Karpas-422 (cell line): ENCODE results near the gene CANT1. TPM values are rescaled to one million over a fixed set of nuclear protein-coding genes. Genes with fewer than 3 reads are reported as not detected.

Experiments used
- DNase-seq: peaks from one replicate; pipeline ENCODE4 v3.0.0-alpha.2; 2015
- H2AFZ ChIP-seq: fragments of 200-600 bp; sonication (generic); 2 replicates; pipeline ENCODE4 v1.6.1; 2014; ENCODE audit warnings: antibody characterized with exemption, low read length, mixed read lengths
- H3K27ac ChIP-seq: fragments of 200-600 bp; sonication (generic); 2 replicates; pipeline ENCODE4 v1.5.1; 2014; ENCODE audit warnings: mild to moderate bottlenecking, low read length, moderate library complexity
- H3K27me3 ChIP-seq: fragments of 200-600 bp; sonication (generic); 2 replicates; pipeline ENCODE4 v1.6.1; 2014; ENCODE audit warnings: low read length, mixed read lengths
- H3K36me3 ChIP-seq: fragments of 200-600 bp; sonication (generic); 2 replicates; pipeline ENCODE4 v1.6.1; 2014; ENCODE audit warnings: low read length, mixed read lengths; ENCODE audit not compliant: insufficient read depth
- H3K4me1 ChIP-seq: fragments of 200-600 bp; sonication (generic); 2 replicates; pipeline ENCODE4 v1.6.1; 2014; ENCODE audit warnings: mild to moderate bottlenecking, low read length, mixed read lengths
- H3K4me2 ChIP-seq: fragments of 200-600 bp; sonication (generic); 2 replicates; pipeline ENCODE4 v1.6.1; 2014; ENCODE audit warnings: low read length, low read depth, mild to moderate bottlenecking; ENCODE audit not compliant: poor library complexity, severe bottlenecking
- H3K4me3 ChIP-seq: fragments of 200-600 bp; sonication (generic); 2 replicates; pipeline ENCODE4 v1.5.1; 2014; ENCODE audit warnings: mild to moderate bottlenecking, antibody characterized with exemption, low read length, mixed read lengths
- H3K79me2 ChIP-seq: fragments of 200-600 bp; sonication (generic); 2 replicates; pipeline ENCODE4 v1.6.1; 2014; ENCODE audit warnings: mild to moderate bottlenecking, low read length, mixed read lengths
- H3K9ac ChIP-seq: fragments of 200-600 bp; sonication (generic); 2 replicates; pipeline ENCODE4 v1.6.0; 2014; ENCODE audit warnings: low read length
- H3K9me2 ChIP-seq: fragments of 200-600 bp; sonication (generic), shearing (Covaris generic); replicated peaks from 2 replicates; pipeline ENCODE4 v1.6.0; 2014; ENCODE audit warnings: mild to moderate bottlenecking, low read length, moderate library complexity; ENCODE audit not compliant: insufficient read depth
- H3K9me3 ChIP-seq: fragments of 300-700, 200-600 bp; sonication (generic); 2 replicates; pipeline ENCODE4 v1.6.1; 2014; ENCODE audit warnings: low read length, mixed read lengths
- H4K20me1 ChIP-seq: fragments of 200-600 bp; sonication (generic); 2 replicates; pipeline ENCODE4 v1.6.1; 2014; ENCODE audit warnings: mild to moderate bottlenecking, antibody characterized with exemption, low read length, low read depth; ENCODE audit not compliant: insufficient read depth
- total RNA-seq: library from RNA; depleted of rRNA; stranded (reverse); fragments of >200 nt; shearing (Covaris generic); gene quantifications from 2 replicates; pipeline ENCODE4 v1.2.3, GENCODE V29; 2014; ENCODE audit warnings: low replicate concordance

The CANT1 gene
- total RNA-seq, 1 experiment from 2014 or later, result 22.7 TPM

GRCh38 chr17:79041041-79041570 lies 31.5 kb upstream of the CANT1 start:
- Histone ChIP-seq H4K20me1 (no peaks in the 10 kb centered on the region), H3K79me2 (no peaks in the 10 kb centered on the region), H3K36me3 (no peaks in the 10 kb centered on the region), H3K4me2 (no peak overlapping the region), H3K9me2 (no peaks in the 10 kb centered on the region), H2AFZ (no peak overlapping the region), H3K9ac (no peak overlapping the region), H3K27me3 (no peaks in the 10 kb centered on the region), H3K27ac (no peak overlapping the region), H3K9me3 (no peaks in the 10 kb centered on the region), H3K4me3 (no peak overlapping the region), H3K4me1 (peaks cover 4% of the 10 kb centered on the region; the same call in 1 of the 2 replicates)
- DNase-seq, result no peak

- Histone ChIP-seq H3K9me2 (no peaks in the 10 kb centered on the region), H3K9ac (no peak overlapping the region), H3K79me2 (no peaks in the 10 kb centered on the region), H4K20me1 (no peaks in the 10 kb centered on the region), H3K9me3 (no peaks in the 10 kb centered on the region), H3K27ac (no peak overlapping the region), H3K27me3 (no peaks in the 10 kb centered on the region), H3K4me2 (no peak overlapping the region), H3K4me1 (peaks cover 4% of the 10 kb centered on the region; the same call in 1 of the 2 replicates), H3K36me3 (no peaks in the 10 kb centered on the region), H3K4me3 (no peak overlapping the region), H2AFZ (no peak overlapping the region)
- no peak for DNase-seq
Observed at GRCh38 chr17:79039886-79040285, 30.3 kb upstream of the CANT1 start.

GRCh38 chr17:79039171-79039570 lies 29.6 kb upstream of the CANT1 start:
- H3K4me2 ChIP-seq, result no peak overlapping the region
- H2AFZ ChIP-seq, result no peak overlapping the region
- DNase-seq, result no peak
- H3K4me1 ChIP-seq, result peaks cover 4% of the 10 kb centered on the region; the same call in 1 of the 2 replicates
- no peaks in the 10 kb centered on the region for H3K9me2 ChIP-seq
- H3K9ac ChIP-seq, result no peak overlapping the region
- no peak overlapping the region for H3K27ac ChIP-seq
- no peaks in the 10 kb centered on the region for H3K79me2 ChIP-seq
- H3K4me3 ChIP-seq, result no peak overlapping the region
- H3K9me3 ChIP-seq, result no peaks in the 10 kb centered on the region
- no peaks in the 10 kb centered on the region for H4K20me1 ChIP-seq
- H3K27me3 ChIP-seq, result no peaks in the 10 kb centered on the region
- H3K36me3 ChIP-seq, result no peaks in the 10 kb centered on the region

GRCh38 chr17:79038545-79039135 lies 29.1 kb upstream of the CANT1 start:
- DNase-seq, result no peak

GRCh38 chr17:79036596-79036995 lies 27.0 kb upstream of the CANT1 start:
- Histone ChIP-seq H3K9me3 (no peaks in the 10 kb centered on the region), H3K79me2 (no peaks in the 10 kb centered on the region), H2AFZ (no peak overlapping the region), H3K27me3 (no peaks in the 10 kb centered on the region), H3K4me3 (no peak overlapping the region), H3K4me1 (peaks cover 4% of the 10 kb centered on the region; the same call in 1 of the 2 replicates), H3K27ac (no peak overlapping the region), H3K9ac (no peak overlapping the region), H3K4me2 (no peak overlapping the region), H3K36me3 (no peaks in the 10 kb centered on the region), H3K9me2 (no peaks in the 10 kb centered on the region), H4K20me1 (no peaks in the 10 kb centered on the region)
- no peak for DNase-seq

More at GRCh38 chr17:79038545-79039135, 29.1 kb upstream of the CANT1 start:
- H3K9me2 ChIP-seq, result no peaks in the 10 kb centered on the region
- H2AFZ ChIP-seq, result no peak overlapping the region
- H3K27ac ChIP-seq, result no peak overlapping the region
- no peaks in the 10 kb centered on the region for H3K79me2 ChIP-seq
- no peaks in the 10 kb centered on the region for H3K36me3 ChIP-seq
- peaks cover 4% of the 10 kb centered on the region; the same call in 1 of the 2 replicates for H3K4me1 ChIP-seq
- H3K4me2 ChIP-seq, result no peak overlapping the region
- no peaks in the 10 kb centered on the region for H3K27me3 ChIP-seq
- no peaks in the 10 kb centered on the region for H4K20me1 ChIP-seq
- no peaks in the 10 kb centered on the region for H3K9me3 ChIP-seq
- no peak overlapping the region for H3K4me3 ChIP-seq
- H3K9ac ChIP-seq, result no peak overlapping the region

- H3K4me1 ChIP-seq, result peaks cover 4% of the 10 kb centered on the region; the same call in 1 of the 2 replicates
- H3K9me3 ChIP-seq, result no peaks in the 10 kb centered on the region
- H3K9ac ChIP-seq, result no peak overlapping the region
- no peaks in the 10 kb centered on the region for H3K9me2 ChIP-seq
- H3K27ac ChIP-seq, result no peak overlapping the region
- DNase-seq, result no peak
- H2AFZ ChIP-seq, result no peak overlapping the region
- H3K79me2 ChIP-seq, result no peaks in the 10 kb centered on the region
- no peaks in the 10 kb centered on the region for H3K27me3 ChIP-seq
- no peaks in the 10 kb centered on the region for H4K20me1 ChIP-seq
- H3K36me3 ChIP-seq, result no peaks in the 10 kb centered on the region
- H3K4me2 ChIP-seq, result no peak overlapping the region
- no peak overlapping the region for H3K4me3 ChIP-seq
Observed at GRCh38 chr17:79036181-79036580, 26.6 kb upstream of the CANT1 start.

- Histone ChIP-seq H3K4me2 (no peak overlapping the region), H4K20me1 (no peaks in the 10 kb centered on the region), H3K27ac (no peak overlapping the region), H3K27me3 (no peaks in the 10 kb centered on the region), H3K4me1 (peaks cover under 1% of the 10 kb centered on the region; the same call in 1 of the 2 replicates), H3K9me2 (no peaks in the 10 kb centered on the region), H3K9ac (no peak overlapping the region), H3K36me3 (no peaks in the 10 kb centered on the region), H2AFZ (no peak overlapping the region), H3K9me3 (no peaks in the 10 kb centered on the region), H3K4me3 (no peak overlapping the region), H3K79me2 (no peaks in the 10 kb centered on the region)
- no peak for DNase-seq
Observed at GRCh38 chr17:79035686-79036085, 26.1 kb upstream of the CANT1 start.

GRCh38 chr17:79034931-79035485 lies 25.4 kb upstream of the CANT1 start:
- H3K27me3 ChIP-seq, result no peaks in the 10 kb centered on the region
- H3K4me1 ChIP-seq, result no peaks in the 10 kb centered on the region
- H3K9ac ChIP-seq, result no peak overlapping the region
- no peaks in the 10 kb centered on the region for H3K9me2 ChIP-seq
- no peak overlapping the region for H3K4me3 ChIP-seq
- no peaks in the 10 kb centered on the region for H3K79me2 ChIP-seq
- no peak overlapping the region for H3K4me2 ChIP-seq
- H2AFZ ChIP-seq, result no peak overlapping the region
- H4K20me1 ChIP-seq, result no peaks in the 10 kb centered on the region
- no peak overlapping the region for H3K27ac ChIP-seq
- no peaks in the 10 kb centered on the region for H3K9me3 ChIP-seq
- no peaks in the 10 kb centered on the region for H3K36me3 ChIP-seq
- no peak for DNase-seq
